ENCODE data around the gene RPS6KC1.
"Not testable (repeated sequence)": the region's sequence is repeated elsewhere in the genome, so short reads cannot be mapped to it uniquely, and the experiment has no call there.

Gene RPS6KC1

GRCh38 chr1:213041443-213041842 lies 9.6 kb upstream of the RPS6KC1 start:
- no peak overlapping the region for H3K4me3 ChIP-seq (ENCODE audit: low read length)
- no peak for TF ChIP-seq CTCF (conservative IDR thresholded peaks at IDR 0.05; ENCODE audit: low read length)
- peak; percentile 51 for DNase-seq (ENCODE audit: low read depth)

DNA sequence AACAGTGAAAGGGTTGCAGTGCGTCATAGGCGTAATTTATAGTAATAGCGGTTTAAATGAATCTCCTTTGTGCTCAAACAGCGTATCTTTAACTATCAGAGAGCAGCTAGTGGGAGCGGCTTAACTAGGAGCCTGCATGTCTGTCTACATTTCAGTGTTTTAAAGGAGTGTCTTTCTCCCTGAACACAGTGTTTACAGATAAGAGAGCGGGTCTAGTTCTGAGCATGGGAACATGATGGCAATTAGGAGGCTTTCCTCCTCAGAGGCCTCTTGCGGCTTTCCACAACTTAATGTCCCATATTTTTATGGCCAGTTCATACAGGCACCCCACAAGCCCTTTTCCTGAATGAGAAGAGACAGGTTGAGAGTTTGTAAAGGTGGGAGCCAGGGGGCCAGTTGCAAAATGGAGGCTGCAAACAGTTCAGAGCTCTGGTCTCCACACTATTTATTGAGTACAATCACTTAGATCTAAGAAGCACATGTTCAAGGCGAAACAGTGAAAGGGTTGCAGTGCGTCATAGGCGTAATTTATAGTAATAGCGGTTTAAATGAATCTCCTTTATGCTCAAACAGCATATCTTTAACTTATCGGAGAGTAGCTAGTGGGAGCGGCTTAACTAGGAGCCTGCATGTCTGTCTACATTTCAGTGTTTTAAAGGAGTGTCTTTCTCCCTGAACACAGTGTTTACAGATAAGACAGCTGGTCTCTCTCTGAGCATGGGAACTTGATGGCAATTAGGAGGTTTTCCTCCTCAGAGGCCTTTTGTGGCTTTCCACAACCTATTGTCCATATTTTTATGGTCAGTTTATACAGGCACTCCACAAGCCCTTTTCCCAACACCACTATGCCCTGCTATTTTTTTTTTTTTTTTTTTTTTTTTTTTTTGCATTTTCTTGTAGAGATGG lies 5.5 kb upstream of the RPS6KC1 start:
- not testable (repeated sequence) for H3K4me3 ChIP-seq (ENCODE audit: low read length); DNase-seq (ENCODE audit: low read depth)

DNA sequence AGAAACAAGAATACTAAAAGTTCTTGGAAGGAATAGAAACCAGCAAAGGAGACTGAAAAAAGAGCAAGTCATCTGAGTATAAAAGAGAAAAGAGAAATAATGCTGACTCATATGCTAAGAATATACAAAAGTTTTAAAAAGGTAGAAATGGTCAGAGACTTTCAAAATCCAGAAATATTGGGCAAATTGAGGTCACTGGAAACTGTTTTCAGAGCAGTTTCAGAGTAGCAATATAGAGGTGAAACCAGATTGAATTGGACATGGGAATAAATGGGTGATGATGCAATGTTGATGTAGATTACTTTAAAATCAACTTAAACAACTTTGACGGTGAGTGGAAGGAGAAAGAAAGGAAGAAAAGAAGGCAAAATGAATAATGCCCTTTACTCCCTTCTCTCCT lies 1.8 kb upstream of the RPS6KC1 start:
- no peak for DNase-seq (ENCODE audit: low read depth)
- H3K4me3 ChIP-seq (ENCODE audit: low read length), result no peak overlapping the region
- no peak for TF ChIP-seq CTCF (conservative IDR thresholded peaks at IDR 0.05; ENCODE audit: low read length)

GRCh38 chr1:213050745-213051126 lies 305 bp upstream of the RPS6KC1 start:
- TF ChIP-seq CTCF (conservative IDR thresholded peaks at IDR 0.05; ENCODE audit: low read length), result no peak
- peak overlapping the region; percentile 94 for H3K4me3 ChIP-seq (ENCODE audit: low read length)
- no peak for DNase-seq (ENCODE audit: low read depth)

GRCh38 chr1:213051881-213052202 lies 801 bp downstream of the RPS6KC1 start:
- DNase-seq (ENCODE audit: low read depth), result no peak
- TF ChIP-seq CTCF (conservative IDR thresholded peaks at IDR 0.05; ENCODE audit: low read length), result no peak
- H3K4me3 ChIP-seq (ENCODE audit: low read length), result peak overlapping the region; percentile 94

GRCh38 chr1:213053455-213053854 lies 2.4 kb downstream of the RPS6KC1 start:
- no peak for TF ChIP-seq CTCF (conservative IDR thresholded peaks at IDR 0.05; ENCODE audit: low read length)
- no peak for DNase-seq (ENCODE audit: low read depth)
- H3K4me3 ChIP-seq (ENCODE audit: low read length), result no peak overlapping the region

DNA sequence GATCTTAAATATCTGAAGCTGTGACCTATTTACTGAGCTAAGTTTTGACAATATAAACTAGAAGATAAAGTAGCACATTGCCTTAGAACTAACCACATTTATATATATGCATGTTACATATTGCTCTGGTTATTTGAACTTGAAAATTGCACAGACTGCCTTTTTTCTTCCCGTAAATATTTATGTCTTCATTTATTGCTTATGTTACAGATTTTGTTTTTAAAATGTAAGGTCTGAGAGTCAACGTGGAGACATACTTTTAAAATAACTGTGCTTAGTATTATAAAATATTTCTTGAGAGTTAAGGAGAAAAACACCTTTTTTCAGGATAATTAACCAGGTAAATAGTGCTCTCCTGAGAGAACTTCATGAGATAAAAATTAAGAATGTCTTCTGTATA lies 3.1 kb downstream of the RPS6KC1 start:
- no peak for TF ChIP-seq CTCF (conservative IDR thresholded peaks at IDR 0.05; ENCODE audit: low read length)

More for the DNA sequence above, 3.1 kb downstream of the RPS6KC1 start:
- no peak overlapping the region for H3K4me3 ChIP-seq (ENCODE audit: low read length)
- no peak for DNase-seq (ENCODE audit: low read depth)

All from AG10803 (cell line).